Activated naive CD4-positive, alpha-beta T cell treated with anti-CD3 and anti-CD28 coated beads, Interleukin-2, amount 50 U/mL, for 72 hours (primary cell): ENCODE results near the gene ZNF337. TPM values are rescaled to one million over a fixed set of nuclear protein-coding genes. Genes with fewer than 3 reads are reported as not detected.
"Not testable (repeated sequence)": the region's sequence is repeated elsewhere in the genome, so short reads cannot be mapped to it uniquely, and the experiment has no call there.

Experiments
- ATAC-seq, 2 donors: fragments of 150-1000 bp; cut with Tn5 transposase; 2 replicates each; pipeline ENCODE4 v1.10.0; 2021; ENCODE audit warnings: mild to moderate bottlenecking in 2 of 2, moderate library complexity in 2 of 2
- DNase-seq, 2 donors: peaks; one replicate each; pipeline ENCODE4 v3.0.0; 2021 to 2022; ENCODE audit warnings: low spot score in 2 of 2
- H3K27ac Mint-ChIP-seq, 2 donors: one replicate each; pipeline ENCODE4 v1.8.0; 2022; ENCODE audit warnings: mild to moderate bottlenecking in 2 of 2, mixed read lengths in 2 of 2
- H3K36me3 Mint-ChIP-seq, 2 donors: one replicate each; pipeline ENCODE4 v1.8.0; 2022; ENCODE audit warnings: mixed read lengths in 2 of 2
- H3K9me3 Mint-ChIP-seq, 2 donors: one replicate each; pipeline ENCODE4 v1.8.0; 2022; ENCODE audit warnings: mixed read lengths in 2 of 2
- total RNA-seq, 2 donors: library from RNA; stranded (reverse); gene quantifications; one replicate each; pipeline ENCODE4 v1.2.3, GENCODE V29; 2022

The ZNF337 gene
- total RNA-seq, 2 donors from 2014 or later, result 14.3 to 17.2 TPM

GRCh38 chr20:25705830-25706351 is 9.2 kb upstream of the ZNF337 start:
- H3K36me3 Mint-ChIP-seq, result peaks cover 2 to 35% of the 10 kb centered on the region in 2 donors
- DNase-seq (no peak), ATAC-seq (no peak)
- peaks cover 3 to 24% of the 10 kb centered on the region in 2 donors for H3K9me3 Mint-ChIP-seq
- H3K27ac Mint-ChIP-seq, result peak overlapping the region in 1 of 2 donors; percentile 27

DNA sequence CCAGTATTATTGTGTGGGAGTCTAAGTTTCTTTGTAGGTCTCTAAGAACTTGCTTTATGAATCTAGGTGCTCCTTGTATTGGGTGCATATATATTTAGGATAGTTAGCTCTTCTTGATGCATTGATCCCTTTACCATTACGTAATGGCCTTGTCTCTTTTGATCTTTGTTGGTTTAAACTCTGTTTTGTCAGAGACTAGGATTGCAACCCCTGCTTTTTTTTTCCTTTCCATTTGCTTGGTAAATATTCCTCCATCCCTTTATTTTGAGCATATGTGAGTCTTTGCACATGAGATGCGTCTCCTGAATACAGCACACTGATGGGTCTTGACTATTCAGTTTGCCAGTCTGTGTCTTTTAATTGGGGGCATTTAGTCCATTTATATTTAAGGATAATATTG is 7.7 kb upstream of the ZNF337 start:
- H3K27ac Mint-ChIP-seq, ATAC-seq, DNase-seq: not testable (repeated sequence)
- H3K9me3 Mint-ChIP-seq, result peaks cover 3 to 38% of the 10 kb centered on the region in 2 donors
- peaks cover 12 to 45% of the 10 kb centered on the region in 2 donors for H3K36me3 Mint-ChIP-seq

DNA sequence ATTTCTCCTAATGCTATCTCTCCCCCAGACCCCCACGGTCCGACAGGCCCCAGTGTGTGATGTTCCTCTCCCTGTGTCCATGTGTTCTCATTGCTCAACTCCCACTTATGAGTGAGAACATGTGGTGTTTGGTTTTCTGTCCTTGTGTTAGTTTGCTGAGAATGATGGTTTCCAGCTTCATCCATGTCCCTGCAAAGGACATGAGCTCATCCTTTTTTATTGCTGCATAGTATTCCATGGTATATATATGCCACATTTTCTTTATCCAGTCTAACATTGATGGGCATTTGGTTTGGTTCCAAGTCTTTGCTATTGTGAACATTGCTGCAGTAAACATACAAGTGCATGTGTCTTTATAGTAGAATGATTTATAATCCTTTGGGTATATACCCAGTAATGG is 4.2 kb upstream of the ZNF337 start:
- Mint-ChIP-seq H3K36me3 (peaks cover 12 to 37% of the 10 kb centered on the region in 2 donors), H3K9me3 (peaks cover 0 to 38% of the 10 kb centered on the region in 2 donors)
- not testable (repeated sequence) for DNase-seq, ATAC-seq, H3K27ac Mint-ChIP-seq

GRCh38 chr20:25699914-25700313 is 3.3 kb upstream of the ZNF337 start:
- Mint-ChIP-seq H3K27ac (no peak overlapping the region), H3K9me3 (peaks cover 0 to 34% of the 10 kb centered on the region in 2 donors)

DNA sequence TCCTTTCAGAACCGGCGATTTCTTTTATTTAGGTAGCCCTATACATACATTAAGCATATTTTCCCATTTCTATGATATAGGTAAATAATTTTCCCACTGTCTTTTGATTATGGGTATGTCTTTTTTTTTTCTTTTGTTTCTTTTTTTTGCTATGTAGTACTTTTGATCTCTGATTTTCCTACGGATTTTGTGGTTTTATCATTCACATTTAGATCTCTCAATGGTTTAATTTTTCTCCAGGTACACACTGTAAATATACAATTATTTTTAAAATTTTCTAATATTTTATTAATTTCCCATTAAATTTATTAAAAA is 436 bp upstream of the ZNF337 start:
- peaks cover 0 to 25% of the 10 kb centered on the region in 2 donors for H3K9me3 Mint-ChIP-seq
- H3K27ac Mint-ChIP-seq, result peak overlapping the region; percentile 50 to 92
- DNase-seq (no peak), ATAC-seq (no peak)
- peaks cover 14 to 23% of the 10 kb centered on the region in 2 donors for H3K36me3 Mint-ChIP-seq

More at GRCh38 chr20:25699914-25700313, 3.3 kb upstream of the ZNF337 start:
- ATAC-seq, result no peak
- peaks cover 12 to 30% of the 10 kb centered on the region in 2 donors for H3K36me3 Mint-ChIP-seq
- DNase-seq, result no peak

DNA sequence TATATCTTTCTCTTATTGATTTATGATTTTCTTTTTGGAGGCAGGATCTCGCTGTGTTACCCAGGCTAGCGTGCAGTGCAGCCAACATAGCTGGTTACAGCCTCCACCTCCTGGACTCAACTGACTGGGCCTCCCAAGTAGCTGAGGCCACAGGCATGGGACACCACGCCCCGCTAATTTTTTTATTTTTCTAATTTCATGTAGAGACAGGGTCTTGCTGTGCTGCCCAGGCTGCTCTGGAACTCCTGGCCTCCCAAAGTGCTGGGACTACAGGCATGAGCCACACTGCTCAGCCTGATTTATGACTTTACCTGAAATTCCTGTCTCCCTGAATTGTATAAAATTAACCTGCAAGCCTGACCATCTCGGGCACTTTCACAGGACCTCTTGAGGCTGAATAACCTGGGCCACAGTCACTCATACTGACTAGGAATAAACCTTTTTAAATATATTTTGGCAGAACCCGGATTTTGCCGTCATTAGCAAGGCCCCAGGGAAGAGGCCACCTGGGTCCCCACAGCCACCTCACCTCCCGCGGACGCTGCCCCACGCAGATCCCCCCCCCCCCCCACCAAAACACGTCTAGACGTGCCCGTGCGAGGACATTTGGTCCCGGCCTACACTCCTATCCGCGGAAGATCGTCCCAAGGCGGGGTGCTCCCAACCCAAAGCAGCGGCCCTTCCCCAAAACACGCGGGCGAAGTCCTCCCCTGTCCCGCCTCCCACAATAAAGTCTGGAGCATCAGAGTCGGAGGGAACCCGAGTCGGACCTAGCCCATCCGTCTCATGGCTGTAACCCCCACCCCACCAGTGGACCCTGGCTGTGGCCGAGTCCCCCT is 902 bp downstream of the ZNF337 start:
- H3K9me3 Mint-ChIP-seq, result peaks cover 0 to 13% of the 10 kb centered on the region in 2 donors
- ATAC-seq, result peak in 1 of 2 donors; percentile 1
- no peak for DNase-seq
- peaks cover 18% of the 10 kb centered on the region in 2 donors for H3K36me3 Mint-ChIP-seq
- peak overlapping the region; percentile 90 to 92 for H3K27ac Mint-ChIP-seq

DNA sequence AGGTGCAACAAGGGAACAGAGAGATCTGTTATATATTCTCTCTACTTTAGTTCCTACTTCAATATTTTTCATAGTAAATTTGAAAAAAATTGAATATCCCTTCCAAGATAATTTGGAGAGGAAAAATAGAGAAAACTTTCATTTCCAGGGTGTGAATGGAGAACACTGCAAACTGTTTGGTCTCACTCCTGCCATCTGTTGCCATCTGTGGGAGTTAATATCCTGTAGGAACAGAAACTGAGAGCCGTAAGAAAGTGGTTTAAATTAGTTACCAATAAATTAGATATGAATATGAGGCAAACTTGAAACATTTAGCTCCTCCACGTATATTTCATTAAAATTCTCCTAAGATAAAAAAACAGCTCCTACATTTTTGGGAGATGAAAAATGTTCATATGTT is 4.2 kb downstream of the ZNF337 start:
- peaks cover 6 to 9% of the 10 kb centered on the region in 2 donors for H3K36me3 Mint-ChIP-seq
- DNase-seq (no peak), ATAC-seq (no peak)
- H3K9me3 Mint-ChIP-seq, result no peaks in the 10 kb centered on the region
- H3K27ac Mint-ChIP-seq, result no peak overlapping the region

DNA sequence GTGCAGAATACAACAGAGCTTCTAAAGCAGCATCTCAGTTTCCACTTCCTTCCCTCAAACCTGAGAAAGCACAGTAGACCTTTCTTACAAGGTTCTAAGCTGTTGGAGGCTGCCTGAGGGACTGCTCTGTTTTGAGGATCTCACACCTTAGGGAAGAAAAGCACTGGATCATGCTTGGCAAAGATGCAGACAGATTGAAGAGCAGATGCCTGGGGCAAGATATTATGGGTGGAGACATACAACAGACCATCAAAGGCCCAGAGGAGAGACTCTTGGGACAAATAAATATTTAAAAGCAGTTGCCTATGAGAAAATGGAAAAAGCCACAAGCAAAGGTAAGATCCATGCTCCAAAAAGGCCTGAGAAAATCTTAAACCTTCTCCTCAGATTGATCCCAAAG is 6.2 kb downstream of the ZNF337 start:
- ATAC-seq (no peak), DNase-seq (no peak)
- peaks cover 6 to 9% of the 10 kb centered on the region in 2 donors for H3K36me3 Mint-ChIP-seq
- no peaks in the 10 kb centered on the region for H3K9me3 Mint-ChIP-seq
- peak overlapping the region in 1 of 2 donors; percentile 13 for H3K27ac Mint-ChIP-seq

DNA sequence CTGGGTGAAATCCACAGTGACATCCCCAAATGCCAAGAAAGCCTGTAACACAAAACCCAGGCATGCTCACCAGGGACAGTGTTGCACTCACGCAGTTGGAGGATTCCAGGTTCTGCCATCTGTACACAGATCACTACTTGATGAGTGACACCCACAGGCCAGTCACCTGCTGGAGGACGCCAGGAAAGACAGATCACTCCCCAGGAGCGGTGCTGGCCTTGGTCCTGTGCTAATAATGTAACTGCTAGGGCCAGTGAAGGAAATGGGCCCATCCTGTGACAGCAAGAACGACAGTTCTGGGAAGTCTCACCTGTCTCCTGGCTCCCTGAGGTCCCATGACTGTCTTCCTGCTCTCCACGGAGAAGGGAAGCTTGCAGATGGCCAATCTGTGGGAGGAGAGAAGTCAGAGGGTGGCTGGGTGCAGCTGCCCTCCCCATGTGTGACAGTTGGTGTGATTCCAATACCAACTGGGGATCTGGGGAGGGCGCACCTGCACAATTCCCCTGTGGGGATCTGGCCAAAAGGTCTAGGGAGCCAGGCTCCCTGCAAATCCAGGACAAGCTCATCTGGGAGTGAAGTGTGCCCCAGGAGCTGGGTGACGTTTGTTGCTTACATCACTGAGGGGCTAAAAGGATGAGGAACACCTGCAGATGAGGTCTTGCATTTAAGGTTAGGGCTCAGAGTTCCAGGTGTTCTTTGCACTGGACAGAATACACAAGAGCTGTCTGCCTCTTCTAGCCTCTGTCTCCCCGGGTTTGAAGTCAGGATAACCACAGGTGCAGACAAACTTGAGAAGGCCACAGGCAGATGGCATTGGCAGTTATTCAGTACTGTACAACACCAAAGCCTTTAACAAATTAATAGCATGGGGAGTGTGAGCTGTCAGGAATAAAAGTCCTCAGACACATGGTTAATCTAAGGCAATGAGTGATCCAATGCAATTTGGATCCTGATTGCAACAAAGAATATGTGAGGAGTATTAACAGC is 10.3 kb downstream of the ZNF337 start:
- Mint-ChIP-seq H3K9me3 (no peaks in the 10 kb centered on the region), H3K36me3 (peaks cover 16 to 20% of the 10 kb centered on the region in 2 donors)
- ATAC-seq, result no peak

GRCh38 chr20:25685276-25686080 is 11.2 kb downstream of the ZNF337 start:
- H3K27ac Mint-ChIP-seq, result no peak overlapping the region
- DNase-seq, result no peak
- H3K36me3 Mint-ChIP-seq, result peaks cover 10 to 28% of the 10 kb centered on the region in 2 donors
- no peak for ATAC-seq
- no peaks in the 10 kb centered on the region for H3K9me3 Mint-ChIP-seq

More for the DNA sequence above, 10.3 kb downstream of the ZNF337 start:
- H3K27ac Mint-ChIP-seq, result no peak overlapping the region
- DNase-seq, result no peak

DNA sequence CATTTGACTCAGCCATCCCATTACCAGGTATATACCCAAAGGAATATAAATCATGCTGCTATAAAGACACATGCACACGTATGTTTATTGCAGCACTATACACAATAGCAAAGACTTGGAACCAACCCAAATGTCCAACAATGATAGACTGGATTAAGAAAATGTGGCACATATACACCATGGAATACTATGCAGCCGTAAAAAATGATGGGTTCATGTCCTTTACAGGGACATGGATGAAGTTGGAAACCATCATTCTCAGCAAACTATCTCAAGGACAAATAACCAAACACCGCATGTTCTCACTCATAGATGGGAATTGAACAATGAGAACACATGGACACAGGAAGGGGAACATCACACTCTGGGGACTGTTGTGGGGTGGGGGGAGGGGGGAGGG is 12.8 kb downstream of the ZNF337 start:
- H3K9me3 Mint-ChIP-seq, H3K27ac Mint-ChIP-seq, ATAC-seq, DNase-seq: not testable (repeated sequence)
- peaks cover 15 to 34% of the 10 kb centered on the region in 2 donors for H3K36me3 Mint-ChIP-seq

GRCh38 chr20:25683050-25683449 is 13.6 kb downstream of the ZNF337 start:
- ATAC-seq (no peak), DNase-seq (no peak)
- Mint-ChIP-seq H3K27ac (no peak overlapping the region), H3K9me3 (no peaks in the 10 kb centered on the region), H3K36me3 (peaks cover 23 to 39% of the 10 kb centered on the region in 2 donors)

GRCh38 chr20:25676164-25676809 is 20.4 kb downstream of the ZNF337 start:
- Mint-ChIP-seq H3K27ac (peak overlapping the region in 1 of 2 donors; percentile 76), H3K9me3 (peaks cover 0 to 4% of the 10 kb centered on the region in 2 donors), H3K36me3 (peaks cover 59 to 62% of the 10 kb centered on the region in 2 donors)
- no peak for DNase-seq
- ATAC-seq, result peak in 1 of 2 donors; percentile 43

DNA sequence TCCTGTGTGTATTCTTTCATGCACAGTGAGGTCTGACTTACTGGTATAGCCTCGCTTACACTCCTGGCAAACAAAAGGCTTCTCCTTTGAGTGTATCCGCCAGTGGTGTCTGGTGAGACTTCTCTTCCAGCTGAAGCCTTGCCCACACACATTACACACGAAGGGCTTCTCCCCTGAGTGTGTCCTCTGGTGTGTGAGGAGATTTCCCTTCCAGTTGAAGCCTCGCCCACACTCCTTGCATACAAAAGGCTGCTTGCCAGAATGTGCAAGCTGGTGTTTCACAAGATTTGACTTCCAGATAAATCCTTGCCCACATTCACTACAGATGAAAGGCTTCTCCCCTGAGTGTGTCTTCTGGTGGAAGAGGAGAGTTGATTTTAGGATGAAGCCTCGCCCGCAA is 21.5 kb downstream of the ZNF337 start:
- Mint-ChIP-seq H3K27ac (no peak overlapping the region), H3K36me3 (peaks cover 52 to 62% of the 10 kb centered on the region in 2 donors), H3K9me3 (peaks cover 0 to 4% of the 10 kb centered on the region in 2 donors)
- DNase-seq (no peak), ATAC-seq (no peak)

GRCh38 chr20:25672659-25673235 is 23.9 kb downstream of the ZNF337 start:
- peaks cover 0 to 4% of the 10 kb centered on the region in 2 donors for H3K9me3 Mint-ChIP-seq
- no peak for ATAC-seq
- no peak overlapping the region for H3K27ac Mint-ChIP-seq
- no peak for DNase-seq
- H3K36me3 Mint-ChIP-seq, result peaks cover 41 to 46% of the 10 kb centered on the region in 2 donors
